Measurements from ENCODE around the gene STRN3.
"Not testable (repeated sequence)": the region's sequence is repeated elsewhere in the genome, so short reads cannot be mapped to it uniquely, and the experiment has no call there.

Gene STRN3

DNA sequence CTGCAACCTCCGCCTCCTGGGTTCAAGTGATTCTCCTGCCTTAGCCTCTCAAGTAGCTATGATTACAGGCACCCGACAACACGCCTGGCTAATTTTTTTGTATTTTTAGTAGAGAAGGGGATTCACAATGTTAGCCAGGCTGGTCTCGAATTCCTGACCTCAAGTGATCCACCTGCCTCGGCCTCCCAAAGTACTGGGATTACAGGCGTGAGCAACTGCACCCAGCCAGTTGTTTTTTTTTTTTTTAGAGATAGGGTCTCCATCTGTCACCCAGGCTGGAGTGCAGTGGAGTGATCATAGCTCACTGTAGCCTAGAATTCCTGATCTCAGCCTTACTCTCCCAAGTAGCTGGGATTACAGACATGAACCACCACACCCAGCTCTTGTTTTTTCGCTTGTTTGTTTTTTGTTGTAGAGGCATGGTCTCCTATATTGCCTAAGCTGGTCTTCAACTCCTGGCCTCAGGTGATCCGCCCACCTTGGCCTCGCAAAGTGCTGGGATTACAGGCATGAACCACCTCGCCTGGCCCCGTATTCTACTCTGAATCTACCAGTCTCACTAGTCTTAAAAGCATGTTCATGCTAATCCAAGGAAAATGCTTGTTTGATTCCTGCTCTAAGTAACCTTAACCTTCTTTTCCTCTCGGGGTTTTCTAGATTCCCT lies 31.7 kb upstream of the STRN3 start (continued):
- TF ChIP-seq, protein P1, sequence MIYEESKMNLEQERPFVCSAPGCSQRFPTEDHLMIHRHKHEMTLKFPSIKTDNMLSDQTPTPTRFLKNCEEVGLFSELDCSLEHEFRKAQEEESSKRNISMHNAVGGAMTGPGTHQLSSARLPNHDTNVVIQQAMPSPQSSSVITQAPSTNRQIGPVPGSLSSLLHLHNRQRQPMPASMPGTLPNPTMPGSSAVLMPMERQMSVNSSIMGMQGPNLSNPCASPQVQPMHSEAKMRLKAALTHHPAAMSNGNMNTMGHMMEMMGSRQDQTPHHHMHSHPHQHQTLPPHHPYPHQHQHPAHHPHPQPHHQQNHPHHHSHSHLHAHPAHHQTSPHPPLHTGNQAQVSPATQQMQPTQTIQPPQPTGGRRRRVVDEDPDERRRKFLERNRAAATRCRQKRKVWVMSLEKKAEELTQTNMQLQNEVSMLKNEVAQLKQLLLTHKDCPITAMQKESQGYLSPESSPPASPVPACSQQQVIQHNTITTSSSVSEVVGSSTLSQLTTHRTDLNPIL (CRISPR knock-in tag; IDR thresholded peaks at IDR 0.05; ENCODE audit: low read depth) = no peak
- no peak for TF ChIP-seq ZNF8 (CRISPR knock-in tag; IDR thresholded peaks at IDR 0.05)
- TF ChIP-seq, protein P2, sequence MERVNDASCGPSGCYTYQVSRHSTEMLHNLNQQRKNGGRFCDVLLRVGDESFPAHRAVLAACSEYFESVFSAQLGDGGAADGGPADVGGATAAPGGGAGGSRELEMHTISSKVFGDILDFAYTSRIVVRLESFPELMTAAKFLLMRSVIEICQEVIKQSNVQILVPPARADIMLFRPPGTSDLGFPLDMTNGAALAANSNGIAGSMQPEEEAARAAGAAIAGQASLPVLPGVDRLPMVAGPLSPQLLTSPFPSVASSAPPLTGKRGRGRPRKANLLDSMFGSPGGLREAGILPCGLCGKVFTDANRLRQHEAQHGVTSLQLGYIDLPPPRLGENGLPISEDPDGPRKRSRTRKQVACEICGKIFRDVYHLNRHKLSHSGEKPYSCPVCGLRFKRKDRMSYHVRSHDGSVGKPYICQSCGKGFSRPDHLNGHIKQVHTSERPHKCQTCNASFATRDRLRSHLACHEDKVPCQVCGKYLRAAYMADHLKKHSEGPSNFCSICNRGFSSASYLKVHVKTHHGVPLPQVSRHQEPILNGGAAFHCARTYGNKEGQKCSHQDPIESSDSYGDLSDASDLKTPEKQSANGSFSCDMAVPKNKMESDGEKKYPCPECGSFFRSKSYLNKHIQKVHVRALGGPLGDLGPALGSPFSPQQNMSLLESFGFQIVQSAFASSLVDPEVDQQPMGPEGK (CRISPR knock-in tag; IDR thresholded peaks at IDR 0.05; ENCODE audit: borderline replicate concordance) = no peak
- no peak for TF ChIP-seq ZNF565 (CRISPR knock-in tag; conservative IDR thresholded peaks at IDR 0.05; ENCODE audit: low read depth)

DNA sequence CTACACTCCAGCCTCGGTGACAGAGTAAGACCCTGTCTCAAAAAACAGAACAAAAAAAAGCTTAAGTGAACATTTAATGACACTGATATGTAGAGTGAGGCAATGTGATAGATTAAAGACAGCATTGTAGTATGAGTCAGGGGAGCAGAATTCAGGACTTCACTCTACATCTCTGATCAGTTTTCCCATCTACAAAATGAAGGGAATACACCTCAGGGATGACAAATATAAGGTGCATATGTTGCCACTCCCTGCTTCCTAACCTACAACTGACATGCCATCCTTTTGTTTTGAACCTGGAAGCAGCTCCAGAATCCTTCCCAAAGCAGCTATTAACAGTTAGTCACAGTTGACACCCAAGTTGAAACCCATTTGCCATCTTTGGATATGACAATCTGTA lies 30.9 kb upstream of the STRN3 start:
- TF ChIP-seq ZC3H10 (CRISPR knock-in tag; IDR thresholded peaks at IDR 0.05) (no peak), CSDC2 (CRISPR knock-in tag; IDR thresholded peaks at IDR 0.05) (no peak), ZNF70 (CRISPR knock-in tag; IDR thresholded peaks at IDR 0.05) (no peak), ESRRG (CRISPR knock-in tag; IDR thresholded peaks at IDR 0.05) (no peak), ZFP3 (CRISPR knock-in tag; IDR thresholded peaks at IDR 0.05) (no peak), SNAI2 (CRISPR knock-in tag; IDR thresholded peaks at IDR 0.05) (no peak), OSR1 (CRISPR knock-in tag; IDR thresholded peaks at IDR 0.05) (no peak), ARNTL (CRISPR knock-in tag; IDR thresholded peaks at IDR 0.05; ENCODE audit: borderline replicate concordance, low read depth) (no peak), RARB (CRISPR knock-in tag; IDR thresholded peaks at IDR 0.05) (no peak), TCF4 (CRISPR knock-in tag; IDR thresholded peaks at IDR 0.05; ENCODE audit: borderline replicate concordance) (no peak), ZNF8 (CRISPR knock-in tag; IDR thresholded peaks at IDR 0.05) (no peak), ISL1 (CRISPR knock-in tag; IDR thresholded peaks at IDR 0.05) (no peak), ZFP30 (CRISPR knock-in tag; IDR thresholded peaks at IDR 0.05) (no peak), ZNF565 (CRISPR knock-in tag; conservative IDR thresholded peaks at IDR 0.05; ENCODE audit: low read depth) (no peak), GLIS3 (CRISPR knock-in tag; IDR thresholded peaks at IDR 0.05) (no peak), TOX (CRISPR knock-in tag; IDR thresholded peaks at IDR 0.05; ENCODE audit: borderline replicate concordance) (no peak)
- TF ChIP-seq, protein P3, sequence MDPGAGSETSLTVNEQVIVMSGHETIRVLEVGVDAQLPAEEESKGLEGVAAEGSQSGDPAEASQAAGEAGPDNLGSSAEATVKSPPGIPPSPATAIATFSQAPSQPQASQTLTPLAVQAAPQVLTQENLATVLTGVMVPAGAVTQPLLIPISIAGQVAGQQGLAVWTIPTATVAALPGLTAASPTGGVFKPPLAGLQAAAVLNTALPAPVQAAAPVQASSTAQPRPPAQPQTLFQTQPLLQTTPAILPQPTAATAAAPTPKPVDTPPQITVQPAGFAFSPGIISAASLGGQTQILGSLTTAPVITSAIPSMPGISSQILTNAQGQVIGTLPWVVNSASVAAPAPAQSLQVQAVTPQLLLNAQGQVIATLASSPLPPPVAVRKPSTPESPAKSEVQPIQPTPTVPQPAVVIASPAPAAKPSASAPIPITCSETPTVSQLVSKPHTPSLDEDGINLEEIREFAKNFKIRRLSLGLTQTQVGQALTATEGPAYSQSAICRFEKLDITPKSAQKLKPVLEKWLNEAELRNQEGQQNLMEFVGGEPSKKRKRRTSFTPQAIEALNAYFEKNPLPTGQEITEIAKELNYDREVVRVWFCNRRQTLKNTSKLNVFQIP (CRISPR knock-in tag; IDR thresholded peaks at IDR 0.05; ENCODE audit: borderline replicate concordance, low read depth) = no peak
- TF ChIP-seq, protein P1 (CRISPR knock-in tag; IDR thresholded peaks at IDR 0.05; ENCODE audit: low read depth) = no peak
- TF ChIP-seq, protein P4, sequence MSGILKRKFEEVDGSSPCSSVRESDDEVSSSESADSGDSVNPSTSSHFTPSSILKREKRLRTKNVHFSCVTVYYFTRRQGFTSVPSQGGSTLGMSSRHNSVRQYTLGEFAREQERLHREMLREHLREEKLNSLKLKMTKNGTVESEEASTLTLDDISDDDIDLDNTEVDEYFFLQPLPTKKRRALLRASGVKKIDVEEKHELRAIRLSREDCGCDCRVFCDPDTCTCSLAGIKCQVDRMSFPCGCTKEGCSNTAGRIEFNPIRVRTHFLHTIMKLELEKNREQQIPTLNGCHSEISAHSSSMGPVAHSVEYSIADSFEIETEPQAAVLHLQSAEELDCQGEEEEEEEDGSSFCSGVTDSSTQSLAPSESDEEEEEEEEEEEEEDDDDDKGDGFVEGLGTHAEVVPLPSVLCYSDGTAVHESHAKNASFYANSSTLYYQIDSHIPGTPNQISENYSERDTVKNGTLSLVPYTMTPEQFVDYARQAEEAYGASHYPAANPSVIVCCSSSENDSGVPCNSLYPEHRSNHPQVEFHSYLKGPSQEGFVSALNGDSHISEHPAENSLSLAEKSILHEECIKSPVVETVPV (CRISPR knock-in tag; IDR thresholded peaks at IDR 0.05) = no peak
- TF ChIP-seq, protein P2 (CRISPR knock-in tag; IDR thresholded peaks at IDR 0.05; ENCODE audit: borderline replicate concordance) = no peak
- no peak for ATAC-seq

DNA sequence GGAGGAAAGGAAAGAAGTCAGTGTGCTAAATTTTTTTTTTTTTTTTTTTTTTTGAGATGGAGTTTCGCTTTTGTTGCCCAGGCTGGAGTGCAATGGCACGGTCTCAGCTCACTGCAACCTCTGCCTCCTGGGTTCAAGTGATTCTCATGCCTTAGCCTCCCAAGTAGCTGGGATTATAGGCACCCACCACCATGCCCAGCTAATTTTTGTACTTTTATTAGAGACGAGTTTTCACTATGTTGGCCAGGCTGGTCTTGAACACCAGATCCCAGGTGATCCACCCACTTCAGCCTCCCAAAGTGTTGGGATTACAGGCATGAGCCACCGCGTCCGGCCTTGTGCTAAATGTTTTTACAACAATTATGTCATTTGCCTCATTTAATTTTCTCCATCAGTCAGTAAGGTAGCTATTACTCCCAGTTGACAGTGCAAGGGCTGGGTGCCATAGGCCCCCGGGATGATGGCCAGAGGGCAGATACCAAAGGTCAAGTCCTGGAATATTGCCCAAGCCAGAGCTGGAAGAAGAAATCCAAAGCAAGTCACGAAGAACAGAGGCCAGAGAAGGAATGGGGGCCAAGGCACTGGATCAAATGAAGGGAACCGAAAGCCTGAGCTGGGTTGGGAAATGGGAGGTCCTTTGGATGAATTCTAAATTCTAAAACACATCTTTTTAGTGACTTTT lies 26.9 kb upstream of the STRN3 start:
- ATAC-seq = not testable (repeated sequence)

Data from SK-N-SH treated with all-trans-retinoic acid at 6 μM for 48 hours (cell line).